Posterior cingulate gyrus (tissue), 11 donors: Measurements from ENCODE around the gene CMC4.
A peak's percentile ranks its signal among the peaks of the same experiment; 100 is the strongest.

Experiments
- DNase-seq, 10 donors: peaks; one replicate each; pipeline versions ENCODE4 v3.0.0 to v3.0.0-alpha.2; 2020 to 2021; ENCODE audit warnings: mixed read lengths in 3 of 10
- intact Hi-C: fragments of 100-400 bp; cut with DNase I; formaldehyde crosslinking; loops from one replicate; pipeline ENCODE4 v1.15.1; 2023

The CMC4 gene, protein sequence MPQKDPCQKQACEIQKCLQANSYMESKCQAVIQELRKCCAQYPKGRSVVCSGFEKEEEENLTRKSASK

DNA sequence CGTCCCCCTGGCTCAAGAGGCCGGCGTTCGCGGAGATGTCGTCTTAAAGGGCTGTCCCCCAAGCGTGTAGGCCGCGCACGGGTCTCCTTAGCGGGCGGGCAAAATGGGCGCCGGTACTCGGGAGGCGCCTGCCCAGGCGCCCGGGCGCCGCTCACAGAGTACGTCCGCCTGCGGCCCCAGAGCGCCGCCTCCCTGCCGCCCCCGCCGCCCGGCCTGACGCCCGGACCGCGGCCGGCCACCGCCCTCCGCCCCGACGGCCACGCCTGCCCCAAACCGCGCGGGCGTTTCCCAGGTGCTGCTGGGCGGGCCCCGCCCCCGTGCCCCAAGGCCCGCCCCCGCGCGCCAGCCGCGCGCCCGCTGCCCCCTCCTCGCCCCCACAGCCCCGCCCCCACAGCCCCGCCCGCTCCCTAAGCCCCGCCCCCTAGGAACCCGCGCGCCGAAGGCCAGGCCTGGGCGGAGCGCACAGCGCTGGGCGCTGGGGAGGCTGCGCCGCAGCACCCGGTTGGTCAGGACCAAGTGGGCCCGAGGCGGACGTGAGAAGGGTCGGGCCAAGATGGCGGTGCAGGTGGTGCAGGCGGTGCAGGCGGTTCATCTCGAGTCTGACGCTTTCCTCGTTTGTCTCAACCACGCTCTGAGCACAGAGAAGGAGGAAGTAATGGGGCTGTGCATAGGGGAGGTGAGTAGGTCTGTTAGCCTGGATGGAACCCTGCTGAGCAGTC, at the start of gene CMC4, which contains the start of the genes BRCC3 and MTCP1:
CMC4 (minus strand) TSS at position 162 of the 719 bp plus-strand sequence. CDS start 7,113 bp downstream, outside the sequence.
BRCC3 (plus strand) TSS at position 534 of the 719 bp plus-strand sequence; CDS start at position 554, 20 bp downstream.
MTCP1 (minus strand) TSS at position 162 of the 719 bp plus-strand sequence. CDS start 5,126 bp downstream, outside the sequence.
- intact Hi-C loops = loop anchor here (5.0 to 10.0 kb wide), 2 partner anchors 44 to 144 kb away; partner anchors contain the start of genes FUNDC2 and VBP1

GRCh38 chrX:155115174-155115819, 44.4 kb upstream of the CMC4 start:
- no peak for DNase-seq
- intact Hi-C loops = no loop called here

More for the DNA sequence above, at the start of gene CMC4, which contains the start of the genes BRCC3 and MTCP1:
- DNase-seq = peak; percentile 63 to 97 (median 76)

GRCh38 chrX:155113097-155113496, 42.2 kb upstream of the CMC4 start:
- DNase-seq = no peak

DNA sequence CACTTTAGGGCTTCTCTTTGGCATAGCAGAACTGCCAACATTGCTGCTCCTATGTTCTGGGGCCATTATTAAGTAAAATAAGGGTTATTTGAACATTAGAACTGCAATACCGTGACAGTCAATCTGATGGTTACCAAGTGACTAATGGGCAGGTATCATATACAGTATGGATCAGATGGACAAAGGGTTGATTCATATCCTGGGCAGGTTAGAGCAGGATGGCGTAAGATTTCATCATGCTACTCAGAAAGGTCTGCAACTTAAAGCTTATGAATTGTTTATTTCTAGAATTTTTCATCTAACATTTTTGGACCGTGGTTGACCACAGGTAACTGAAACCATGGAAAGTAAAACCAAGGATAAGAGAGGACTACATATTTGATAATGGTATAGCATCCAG, 41.2 kb upstream of the CMC4 start:
- DNase-seq = no peak
- intact Hi-C loops = no loop called here

More at GRCh38 chrX:155113097-155113496, 42.2 kb upstream of the CMC4 start:
- intact Hi-C loops = no loop called here

GRCh38 chrX:155108427-155108826, 37.5 kb upstream of the CMC4 start:
- no peak for DNase-seq
- intact Hi-C loops = no loop called here

DNA sequence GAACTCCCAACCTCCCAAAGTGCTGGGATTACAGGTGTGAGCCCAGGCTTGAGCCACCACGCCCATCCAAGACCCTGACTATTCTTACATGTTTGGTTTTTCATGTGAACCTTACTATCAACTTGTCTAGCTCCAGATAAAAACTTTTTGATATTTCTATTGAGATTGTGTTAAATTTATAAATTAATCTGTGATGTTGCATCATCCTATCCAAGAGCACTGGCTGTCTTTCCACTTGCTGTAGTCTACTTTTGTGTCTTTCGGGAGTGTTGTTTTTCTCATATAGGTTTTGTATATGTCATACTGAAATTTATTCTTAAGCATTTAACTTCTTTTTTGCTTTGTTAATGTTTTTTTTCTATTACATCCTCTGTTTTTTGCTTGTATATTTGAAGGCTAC, 35.0 kb upstream of the CMC4 start:
- intact Hi-C loops = no loop called here
- DNase-seq = no peak

DNA sequence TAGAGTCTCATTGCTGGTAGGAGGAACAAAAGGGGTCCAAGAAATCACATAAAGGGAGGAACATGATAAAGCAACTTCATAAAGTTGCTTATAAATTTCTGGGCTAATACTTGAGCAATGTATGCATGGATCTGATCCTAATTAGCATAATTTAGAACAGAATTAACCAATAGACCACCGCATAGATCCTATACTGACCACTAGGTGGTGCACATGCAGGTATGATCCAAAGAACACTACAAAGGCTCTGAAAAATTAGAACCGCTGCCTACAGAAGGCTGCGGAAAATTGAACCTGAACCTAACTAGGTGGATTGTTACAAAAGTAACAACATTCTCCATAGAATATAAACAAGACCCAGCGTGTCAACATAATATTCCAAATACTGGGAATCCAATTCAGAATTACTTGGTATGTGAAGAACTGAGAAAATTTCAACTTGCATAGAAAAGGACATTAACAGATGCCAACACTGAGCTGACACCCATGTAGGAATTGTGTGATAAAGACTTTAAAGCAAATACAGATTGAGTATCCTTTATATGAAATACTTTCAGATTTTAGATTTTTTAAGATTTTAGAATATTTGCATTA, 23.6 kb upstream of the CMC4 start:
- no peak for DNase-seq
- intact Hi-C loops = no loop called here

DNA sequence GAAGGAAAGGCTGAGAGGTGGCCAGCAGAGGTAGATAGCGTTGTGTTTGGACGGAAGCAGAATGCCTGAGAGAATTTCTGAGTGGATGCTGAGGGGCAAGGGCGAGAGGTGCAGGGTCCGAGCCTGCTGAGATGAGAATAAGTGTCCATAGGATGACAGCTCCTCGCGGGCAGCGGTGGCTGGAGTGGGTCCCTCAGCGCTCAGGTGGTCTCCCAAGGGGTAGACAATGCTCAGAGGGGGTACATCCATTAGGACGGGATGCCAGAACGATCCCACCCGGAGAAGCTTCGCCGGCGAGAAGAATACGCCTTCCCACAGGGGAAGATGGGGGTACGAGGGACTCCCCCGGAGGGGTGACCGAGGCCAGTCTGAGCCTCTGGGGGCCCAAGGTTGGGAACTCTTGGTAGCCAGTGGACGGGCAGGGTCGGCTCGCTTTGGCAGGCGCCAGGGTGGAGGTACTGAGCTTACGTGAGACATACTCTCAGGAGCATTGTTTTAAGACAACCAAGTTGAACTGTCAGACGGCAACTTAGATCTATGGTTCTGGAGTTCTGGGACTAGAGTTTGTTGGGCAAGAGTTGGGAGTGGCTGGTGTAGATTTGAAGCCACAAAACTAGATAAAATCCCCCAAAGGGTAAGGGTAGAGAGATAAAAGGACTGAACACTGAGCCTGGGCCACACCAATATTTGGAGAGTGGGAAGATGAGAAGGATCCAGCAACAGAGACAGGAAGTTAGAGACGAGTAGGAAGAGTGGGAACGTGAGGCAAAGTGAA, 16.2 kb upstream of the CMC4 start:
- intact Hi-C loops = no loop called here
- DNase-seq = peak in 2 of 10 donors; percentile 67 to 79

- intact Hi-C loops = no loop called here
- peak in 2 of 10 donors; percentile 20 to 82 for DNase-seq
Observed at GRCh38 chrX:155086202-155086840, 15.4 kb upstream of the CMC4 start.

DNA sequence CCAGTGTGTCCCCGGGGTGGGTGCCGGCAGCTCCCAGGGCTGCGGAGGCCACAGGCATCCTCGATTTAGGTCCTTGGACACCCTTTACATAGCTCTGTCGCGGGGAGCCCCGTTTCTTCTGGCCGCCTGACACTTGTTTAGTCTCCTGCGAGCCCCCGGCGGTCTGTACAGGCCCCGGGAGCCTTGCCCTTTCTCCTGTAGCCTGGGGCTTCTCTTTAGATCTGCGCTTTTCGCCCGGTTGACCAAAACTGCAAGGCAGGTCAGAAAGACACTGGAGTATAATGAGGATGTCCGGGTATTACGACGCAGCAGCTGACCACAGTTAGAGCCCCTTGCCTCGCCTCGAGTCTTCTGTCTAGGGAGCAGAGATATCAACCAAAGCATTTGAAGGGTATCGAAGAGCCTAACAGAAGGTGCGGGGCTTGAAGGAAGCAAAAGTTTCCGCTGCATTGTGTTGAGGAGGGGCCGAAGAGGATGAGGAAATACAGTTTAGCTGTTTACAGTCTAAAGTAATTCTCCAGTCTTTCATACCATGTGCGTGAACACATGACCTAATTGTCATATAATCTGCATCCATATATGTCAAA, 851 bp upstream of the CMC4 start:
- DNase-seq = peak in 3 of 10 donors; percentile 13 to 74 (median 13)
- intact Hi-C loops = loop anchor here (5.0 to 10.0 kb wide), 2 partner anchors 44 to 143 kb away; partner anchors contain the start of genes FUNDC2 and VBP1

GRCh38 chrX:155070663-155070974, 317 bp downstream of the CMC4 start:
- intact Hi-C loops = loop anchor here (5.0 to 10.0 kb wide), 2 partner anchors 43 to 144 kb away; partner anchors contain the start of genes FUNDC2 and VBP1
- peak in 2 of 10 donors; percentile 18 to 72 for DNase-seq

DNA sequence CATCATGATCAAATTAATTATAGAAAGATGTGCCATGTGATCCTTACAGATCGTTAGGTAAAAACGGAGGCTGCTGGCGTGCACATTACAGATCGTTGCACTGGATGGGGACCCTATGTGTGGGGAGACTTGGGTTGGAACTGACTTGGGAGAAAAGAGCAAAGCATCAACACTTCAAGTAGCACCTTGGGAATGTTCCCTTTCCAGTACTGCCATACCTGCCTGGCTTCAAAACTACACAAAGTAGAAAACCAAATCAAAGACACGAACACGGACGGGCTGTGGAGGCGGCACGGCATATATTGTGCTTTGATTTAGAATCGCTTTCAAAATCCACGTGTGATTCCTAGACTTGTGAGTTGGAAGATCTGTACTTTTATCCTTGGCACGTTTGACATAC, 898 bp downstream of the CMC4 start:
- DNase-seq = no peak

GRCh38 chrX:155069414-155069813, 1.5 kb downstream of the CMC4 start:
- intact Hi-C loops = no loop called here

More for the DNA sequence above, 898 bp downstream of the CMC4 start:
- intact Hi-C loops = loop anchor here (5.0 to 10.0 kb wide), 2 partner anchors 43 to 145 kb away; partner anchors contain the start of genes FUNDC2 and VBP1

DNA sequence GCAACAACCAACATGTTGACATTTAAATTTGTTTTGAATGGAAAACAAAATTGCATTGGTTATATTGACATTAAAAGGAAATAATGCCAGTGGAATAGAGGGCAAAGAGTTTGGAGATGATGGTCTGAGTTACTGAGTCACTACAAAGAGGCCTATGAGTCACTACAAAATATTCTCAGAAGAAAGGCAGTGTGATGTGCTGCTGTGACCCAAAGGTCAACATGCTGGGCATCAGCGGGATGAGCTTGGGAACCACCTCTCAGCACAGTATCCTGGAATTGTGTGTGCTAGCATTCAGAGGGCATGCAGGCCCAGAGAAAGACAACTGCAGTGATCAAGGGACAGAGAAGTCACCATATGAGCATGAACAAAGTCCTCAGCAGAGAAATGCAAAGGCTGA, 2.8 kb downstream of the CMC4 start:
- no peak for DNase-seq
- intact Hi-C loops = no loop called here

More at GRCh38 chrX:155069414-155069813, 1.5 kb downstream of the CMC4 start:
- DNase-seq = no peak

DNA sequence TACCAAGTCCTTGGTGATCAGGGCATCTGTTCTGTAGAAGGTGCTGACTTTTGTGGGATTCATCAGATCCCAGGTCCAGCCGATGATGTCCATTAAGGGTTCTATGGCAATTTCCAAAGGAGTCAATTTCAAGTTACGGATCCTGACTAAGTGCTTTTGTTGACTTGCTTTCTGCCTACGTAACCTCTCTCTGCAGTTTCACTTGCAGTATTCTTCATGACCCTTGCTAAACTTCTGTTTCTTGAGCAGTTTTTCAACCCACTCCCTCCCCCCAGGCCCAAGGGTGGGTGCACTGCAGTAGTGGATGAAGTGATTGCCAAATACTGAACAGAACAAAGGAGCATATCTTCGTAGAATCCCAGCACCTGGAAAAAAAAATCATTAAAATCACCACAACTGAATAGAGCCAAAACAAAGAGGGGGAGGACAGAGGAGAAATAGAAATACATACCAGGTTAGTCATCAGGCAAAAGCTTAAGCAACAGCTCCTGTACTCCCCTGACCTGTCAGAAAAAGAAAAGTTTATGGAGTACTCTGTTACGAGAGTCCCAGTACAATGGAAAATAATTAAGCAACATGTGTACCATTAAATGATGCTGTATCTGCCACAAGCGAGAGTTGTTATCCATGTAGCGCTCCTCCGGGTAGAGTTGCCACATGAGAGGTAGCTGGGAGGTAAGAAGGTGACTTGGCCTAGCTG, 5.8 kb downstream of the CMC4 start:
- DNase-seq = no peak
- intact Hi-C loops = no loop called here

DNA sequence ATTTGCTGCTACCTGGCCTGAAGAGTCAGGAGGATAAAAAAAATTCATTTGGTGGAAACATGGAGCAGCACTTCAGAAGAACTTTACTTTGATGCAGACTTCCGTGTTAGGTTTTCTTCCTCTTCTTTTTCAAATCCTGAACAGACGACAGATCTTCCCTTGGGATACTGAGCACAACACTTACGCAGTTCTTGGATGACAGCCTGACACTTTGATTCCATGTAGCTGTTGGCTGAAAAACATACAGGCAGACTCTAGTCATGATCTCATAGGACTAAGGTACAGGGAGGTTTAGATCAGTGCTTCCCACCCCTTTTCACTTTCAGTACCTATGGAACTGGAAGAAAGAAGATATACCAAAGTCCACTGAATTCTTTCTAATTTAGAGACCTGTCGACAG, 9.2 kb downstream of the CMC4 start:
- intact Hi-C loops = no loop called here
- DNase-seq = no peak

- DNase-seq = peak in 9 of 10 donors; percentile 17 to 93 (median 50)
- intact Hi-C loops = loop anchor here (2.0 kb wide), 1 partner anchor 76 kb away; no protein-coding TSS in a partner anchor
Observed at GRCh38 chrX:155056877-155057792, 13.8 kb downstream of the CMC4 start.
